CD14-positive monocyte (primary cell): Measurements from ENCODE around the gene RNF130. TPM values are rescaled to one million over a fixed set of nuclear protein-coding genes. Genes with fewer than 3 reads are reported as not detected.

Experiments
- DNase-seq, 3 donors: peaks; one replicate each; pipeline ENCODE4 v3.0.0-alpha.2; 2011 to 2022
- H2AFZ ChIP-seq: 2 replicates; pipeline ENCODE4 v1.6.0; 2012; ENCODE audit warnings: mild to moderate bottlenecking, low read depth, low read length, inconsistent platforms; ENCODE audit not compliant: insufficient read depth, poor library complexity, severe bottlenecking
- H3K27ac ChIP-seq, 2 donors: 1 replicate in 1 of 2; 2 replicates in 1 of 2; pipeline ENCODE4 v1.5.1; 2012 to 2013; ENCODE audit warnings: low read length in 2 of 2, control low read depth in 1 of 2, inconsistent platforms in 1 of 2, low read depth in 1 of 2, mild to moderate bottlenecking in 1 of 2
- H3K27me3 ChIP-seq, 2 donors: one replicate each; pipeline versions ENCODE4 v1.6.0 to v1.6.1; 2011 to 2013; ENCODE audit warnings: low read length in 2 of 2; ENCODE audit not compliant: control insufficient read depth in 2 of 2, insufficient read depth in 2 of 2
- H3K36me3 ChIP-seq, 2 donors: replicated peaks in 1 of 2; 1 replicate in 1 of 2; 2 replicates in 1 of 2; pipeline versions ENCODE4 v1.5.1 to v1.6.1; 2012 to 2013; ENCODE audit warnings: low read length in 2 of 2, control low read depth in 1 of 2, inconsistent platforms in 1 of 2, mild to moderate bottlenecking in 1 of 2; ENCODE audit not compliant: insufficient read depth in 2 of 2, control insufficient read depth in 1 of 2
- H3K4me1 ChIP-seq, 2 donors: 1 replicate in 1 of 2; 2 replicates in 1 of 2; pipeline versions ENCODE4 v1.5.1 to v1.6.1; 2012 to 2013; ENCODE audit warnings: low read length in 2 of 2, control low read depth in 1 of 2, inconsistent platforms in 1 of 2, mild to moderate bottlenecking in 1 of 2, moderate library complexity in 1 of 2; ENCODE audit not compliant: insufficient read depth in 2 of 2, control insufficient read depth in 1 of 2
- H3K4me2 ChIP-seq: replicated peaks from 2 replicates; pipeline ENCODE3; 2012; ENCODE audit warnings: low read length, moderate library complexity, mild to moderate bottlenecking; ENCODE audit not compliant: poor library complexity, severe bottlenecking; ENCODE audit errors: extremely low read depth
- H3K4me3 ChIP-seq, 3 experiments: fragments of 200-600 bp in 1 of 3; sonication (generic) in 1 of 3; replicated peaks in 1 of 3; 1 replicate in 2 of 3; 2 replicates in 1 of 3; pipeline ENCODE4 v1.5.1; 2011 to 2013; ENCODE audit warnings: low read length in 3 of 3, mild to moderate bottlenecking in 3 of 3, control low read depth in 2 of 3, low read depth in 2 of 3, inconsistent platforms in 1 of 3, moderate library complexity in 1 of 3
- H3K79me2 ChIP-seq: 2 replicates; pipeline ENCODE4 v1.6.0; 2012; ENCODE audit warnings: mild to moderate bottlenecking, control low read depth, inconsistent platforms, low read length, moderate library complexity; ENCODE audit not compliant: insufficient read depth
- H3K9ac ChIP-seq: 2 replicates; pipeline ENCODE4 v1.6.0; 2017; ENCODE audit warnings: low read length, mild to moderate bottlenecking; ENCODE audit not compliant: insufficient read depth, poor library complexity, severe bottlenecking
- H3K9me3 ChIP-seq, 2 donors: replicated peaks in 1 of 2; 1 replicate in 1 of 2; 2 replicates in 1 of 2; pipeline versions ENCODE4 v1.5.1 to v1.6.1; 2012 to 2013; ENCODE audit warnings: low read length in 2 of 2, control low read depth in 1 of 2; ENCODE audit not compliant: control insufficient read depth in 1 of 2, insufficient read depth in 1 of 2
- H4K20me1 ChIP-seq: 2 replicates; pipeline ENCODE4 v1.6.0; 2012; ENCODE audit warnings: mild to moderate bottlenecking, low read length, control low read depth, moderate library complexity; ENCODE audit not compliant: insufficient read depth
- H3K27ac Mint-ChIP-seq, 7 donors: one replicate each; pipeline ENCODE4 v1.8.0; 2020; ENCODE audit warnings: mild to moderate bottlenecking in 7 of 7, mixed read lengths in 7 of 7, moderate library complexity in 6 of 7, inconsistent platforms in 2 of 7
- H3K27me3 Mint-ChIP-seq, 3 donors: one replicate each; pipeline ENCODE4 v1.8.0; 2021 to 2022; ENCODE audit warnings: low read depth in 3 of 3, mild to moderate bottlenecking in 3 of 3, mixed read lengths in 3 of 3, moderate library complexity in 3 of 3, inconsistent platforms in 1 of 3
- H3K36me3 Mint-ChIP-seq, 2 donors: one replicate each; pipeline ENCODE4 v1.8.0; 2020; ENCODE audit warnings: mixed read lengths in 2 of 2, inconsistent platforms in 1 of 2, mild to moderate bottlenecking in 1 of 2
- H3K4me1 Mint-ChIP-seq: one replicate; pipeline ENCODE4 v1.8.0; 2020; ENCODE audit warnings: mild to moderate bottlenecking, mixed read lengths
- H3K4me3 Mint-ChIP-seq, 2 donors: one replicate each; pipeline ENCODE4 v1.8.0; 2020; ENCODE audit warnings: mild to moderate bottlenecking in 2 of 2, mixed read lengths in 2 of 2, moderate library complexity in 1 of 2
- H3K9me3 Mint-ChIP-seq, 7 donors: one replicate each; pipeline ENCODE4 v1.8.0; 2020 to 2022; ENCODE audit warnings: mixed read lengths in 7 of 7, mild to moderate bottlenecking in 6 of 7, moderate library complexity in 6 of 7, inconsistent platforms in 2 of 7
- WGBS: methylation state at CpG from one replicate; pipeline ENCODE4 v1.1.5; 2013; ENCODE audit warnings: missing lambda C conversion rate; ENCODE audit not compliant: insufficient coverage; 5-methylcytosine and 5-hydroxymethylcytosine counted together
- intact Hi-C, 2 donors: fragments of 100-400 bp; cut with micrococcal nuclease; formaldehyde crosslinking; loops; one replicate each; pipeline versions ENCODE4 v1.15.0 to v1.15.1; 2023
- polyA plus RNA-seq, 3 donors: library from polyadenylated mRNA; depleted of rRNA in 1 of 3; unstranded in 2 of 3; stranded (reverse) in 1 of 3; fragments of 300-500 nt in 2 of 3; fragments of >200 nt in 1 of 3; fragmentation: Illumina TruSeq in 2 of 3; gene quantifications; 1 replicate in 2 of 3; 2 replicates in 1 of 3; pipeline ENCODE4 v1.2.3, GENCODE V29; 2012 to 2021
- TF ChIP-seq, protein P1 (sequence below): fragments of 200-600 bp; IDR thresholded peaks from one replicate; pipeline ENCODE4 v1.8.0; 2022; ENCODE audit warnings: antibody characterized with exemption, mild to moderate bottlenecking

RNF130 gene
- polyA plus RNA-seq, 3 donors = 294 to 439 (median 376) TPM

GRCh38 chr5:180120237-180121101 lies 48.9 kb upstream of the RNF130 start:
- no peaks in the 10 kb centered on the region for H3K4me1 Mint-ChIP-seq
- DNase-seq = no peak

DNA sequence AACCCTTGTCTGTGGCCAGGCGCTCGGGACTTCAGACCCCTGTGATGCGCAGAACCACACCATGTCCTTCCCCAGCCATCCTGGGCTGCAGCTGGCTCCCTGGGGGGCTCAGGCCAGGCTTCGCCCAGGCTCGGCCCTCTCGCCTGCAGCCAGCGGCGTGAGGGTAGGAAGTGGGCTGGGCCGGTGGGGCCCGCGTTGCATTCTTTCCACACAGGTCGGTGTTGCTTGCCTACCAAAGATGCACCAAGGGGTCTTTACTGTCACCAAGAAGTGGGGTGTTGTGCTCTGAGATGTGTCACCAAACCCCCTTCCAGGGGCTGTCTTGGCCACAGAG lies 48.3 kb upstream of the RNF130 start:
- H3K4me1 ChIP-seq = no peaks in the 10 kb centered on the region
- no peak for DNase-seq
- H3K27me3 ChIP-seq = peaks cover 0 to 2% of the 10 kb centered on the region in 2 donors
- no peaks in the 10 kb centered on the region for H3K9me3 Mint-ChIP-seq
- no peaks in the 10 kb centered on the region for H3K79me2 ChIP-seq
- no peak overlapping the region for H3K4me3 ChIP-seq
- H3K36me3 ChIP-seq = no peaks in the 10 kb centered on the region
- no peak overlapping the region for H3K4me2 ChIP-seq
- no peaks in the 10 kb centered on the region for H4K20me1 ChIP-seq
- H3K9me3 ChIP-seq = no peaks in the 10 kb centered on the region
- intact Hi-C loops = no loop called here
- 97% methylated on average over 5 of the region's 12 CpGs for WGBS
- H3K27ac ChIP-seq = no peak overlapping the region
- H3K4me3 Mint-ChIP-seq = no peak overlapping the region
- peaks cover 9 to 14% (median 11%) of the 10 kb centered on the region in 3 donors for H3K27me3 Mint-ChIP-seq
- H3K9ac ChIP-seq = no peak overlapping the region
- no peaks in the 10 kb centered on the region for H3K4me1 Mint-ChIP-seq
- TF ChIP-seq, protein P1, sequence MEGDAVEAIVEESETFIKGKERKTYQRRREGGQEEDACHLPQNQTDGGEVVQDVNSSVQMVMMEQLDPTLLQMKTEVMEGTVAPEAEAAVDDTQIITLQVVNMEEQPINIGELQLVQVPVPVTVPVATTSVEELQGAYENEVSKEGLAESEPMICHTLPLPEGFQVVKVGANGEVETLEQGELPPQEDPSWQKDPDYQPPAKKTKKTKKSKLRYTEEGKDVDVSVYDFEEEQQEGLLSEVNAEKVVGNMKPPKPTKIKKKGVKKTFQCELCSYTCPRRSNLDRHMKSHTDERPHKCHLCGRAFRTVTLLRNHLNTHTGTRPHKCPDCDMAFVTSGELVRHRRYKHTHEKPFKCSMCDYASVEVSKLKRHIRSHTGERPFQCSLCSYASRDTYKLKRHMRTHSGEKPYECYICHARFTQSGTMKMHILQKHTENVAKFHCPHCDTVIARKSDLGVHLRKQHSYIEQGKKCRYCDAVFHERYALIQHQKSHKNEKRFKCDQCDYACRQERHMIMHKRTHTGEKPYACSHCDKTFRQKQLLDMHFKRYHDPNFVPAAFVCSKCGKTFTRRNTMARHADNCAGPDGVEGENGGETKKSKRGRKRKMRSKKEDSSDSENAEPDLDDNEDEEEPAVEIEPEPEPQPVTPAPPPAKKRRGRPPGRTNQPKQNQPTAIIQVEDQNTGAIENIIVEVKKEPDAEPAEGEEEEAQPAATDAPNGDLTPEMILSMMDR = no peak
- H3K36me3 Mint-ChIP-seq = no peaks in the 10 kb centered on the region
- H3K27ac Mint-ChIP-seq = no peak overlapping the region
- H2AFZ ChIP-seq = no peak overlapping the region

More at GRCh38 chr5:180120237-180121101, 48.9 kb upstream of the RNF130 start:
- H2AFZ ChIP-seq = no peak overlapping the region
- TF ChIP-seq, protein P1 = no peak
- H3K9me3 ChIP-seq = no peaks in the 10 kb centered on the region
- no peaks in the 10 kb centered on the region for H3K4me1 ChIP-seq
- Mint-ChIP-seq H3K4me3 (no peak overlapping the region), H3K27me3 (peaks cover 11 to 18% (median 11%) of the 10 kb centered on the region in 3 donors), H3K9me3 (no peaks in the 10 kb centered on the region), H3K36me3 (no peaks in the 10 kb centered on the region), H3K27ac (no peak overlapping the region)
- H3K9ac ChIP-seq = no peak overlapping the region
- H3K27me3 ChIP-seq = peaks cover 0 to 3% of the 10 kb centered on the region in 2 donors
- WGBS = 92% methylated on average over 23 of the region's 28 CpGs
- intact Hi-C loops = no loop called here
- no peaks in the 10 kb centered on the region for H3K36me3 ChIP-seq
- no peaks in the 10 kb centered on the region for H3K79me2 ChIP-seq
- no peaks in the 10 kb centered on the region for H4K20me1 ChIP-seq
- no peak overlapping the region for H3K4me3 ChIP-seq
- no peak overlapping the region for H3K4me2 ChIP-seq
- no peak overlapping the region for H3K27ac ChIP-seq
